Endothelial cell of umbilical vein (primary cell): ENCODE results near the gene GLDN. TPM values are rescaled to one million over a fixed set of nuclear protein-coding genes. Genes with fewer than 3 reads are reported as not detected.

ENCODE experiments used
- BruUV-seq: library from RNA; stranded (reverse); fragments of 400-500 nt; replicated peaks from 2 replicates; lab custom pipeline; 2021; lab: Mats Ljungman, UMichigan
- CTCF ChIA-PET: fragments of 300-600, 350-600 bp; sonication (Branson Sonifier 250); formaldehyde crosslinking; loops from one replicate; lab custom pipeline; 2021; ENCODE audit warnings: antibody characterized with exemption, inconsistent platforms; lab: Charles Lee
- POLR2A ChIA-PET: fragments of 300-600, 350-600 bp; sonication (Branson Sonifier 250); formaldehyde crosslinking; loops from one replicate; lab custom pipeline; 2021; ENCODE audit warnings: antibody characterized with exemption, inconsistent platforms; lab: Charles Lee
- DNase-seq: peaks from one replicate; pipeline ENCODE4 v3.0.0-alpha.2; 2011; ENCODE audit warnings: low read depth, low spot score
- FAIRE-seq: peaks from 2 replicates; lab custom pipeline; 2011; peaks lifted over from hg19 to GRCh38; lab: Jason Lieb, UNC
- H2AFZ ChIP-seq: 2 replicates; pipeline ENCODE4 v1.6.0; 2012; ENCODE audit warnings: low read depth, low read length, control low read depth, inconsistent platforms
- H3K27ac ChIP-seq: 2 replicates; pipeline ENCODE4 v1.5.1; 2011; ENCODE audit warnings: low read depth, mild to moderate bottlenecking, control low read depth, low read length, moderate library complexity; ENCODE audit not compliant: insufficient read depth
- H3K27me3 ChIP-seq, 2 experiments: 2 replicates each; pipeline versions ENCODE4 v1.6.0 to v1.6.1; 2011; ENCODE audit warnings: low read length in 2 of 2, mixed read lengths in 1 of 2; ENCODE audit not compliant: control insufficient read depth in 2 of 2, insufficient read depth in 2 of 2
- H3K36me3 ChIP-seq, 2 experiments: 2 replicates in 1 of 2; 3 replicates in 1 of 2; pipeline ENCODE4 v1.5.1; 2011; ENCODE audit warnings: low read length in 2 of 2, mild to moderate bottlenecking in 1 of 2, moderate library complexity in 1 of 2; ENCODE audit not compliant: control insufficient read depth in 2 of 2, insufficient read depth in 2 of 2; ENCODE audit errors: extremely low read depth in 1 of 2
- H3K4me1 ChIP-seq: 3 replicates; pipeline ENCODE4 v1.5.1; 2011; ENCODE audit warnings: mild to moderate bottlenecking, low read length; ENCODE audit not compliant: control insufficient read depth, insufficient read depth; ENCODE audit errors: extremely low read depth
- H3K4me2 ChIP-seq: 2 replicates; pipeline ENCODE4 v1.6.1; 2011; ENCODE audit warnings: low read length, control low read depth, mixed read lengths; ENCODE audit not compliant: insufficient read depth
- H3K4me3 ChIP-seq, 3 experiments: fragments of 200-600 bp in 1 of 3; sonication (generic), shearing (Covaris generic) in 1 of 3; replicated peaks in 1 of 3; 2 replicates each; pipeline ENCODE4 v1.5.1; 2011 to 2016; ENCODE audit warnings: control low read depth in 3 of 3, low read length in 3 of 3, mild to moderate bottlenecking in 2 of 3, inconsistent platforms in 1 of 3, low read depth in 1 of 3, moderate library complexity in 1 of 3; ENCODE audit not compliant: insufficient read depth in 1 of 3
- H3K79me2 ChIP-seq: 2 replicates; pipeline ENCODE4 v1.6.0; 2012; ENCODE audit warnings: low read length, inconsistent platforms; ENCODE audit not compliant: control insufficient read depth, insufficient read depth
- H3K9ac ChIP-seq: replicated peaks from 2 replicates; pipeline ENCODE3; 2011; ENCODE audit warnings: low read length, control low read depth; ENCODE audit not compliant: insufficient read depth; ENCODE audit errors: extremely low read depth
- H3K9me1 ChIP-seq: replicated peaks from 3 replicates; pipeline ENCODE4 v1.6.0; 2011; ENCODE audit warnings: mild to moderate bottlenecking, low read length; ENCODE audit not compliant: control insufficient read depth, insufficient read depth; ENCODE audit errors: extremely low read depth
- H3K9me3 ChIP-seq: replicated peaks from 2 replicates; pipeline ENCODE4 v1.5.1; 2012; ENCODE audit warnings: low read length, inconsistent platforms; ENCODE audit not compliant: control insufficient read depth, insufficient read depth
- H4K20me1 ChIP-seq: replicated peaks from 2 replicates; pipeline ENCODE3; 2011; ENCODE audit warnings: mild to moderate bottlenecking, low read length; ENCODE audit not compliant: control insufficient read depth, insufficient read depth; ENCODE audit errors: extremely low read depth
- EZH2 ChIP-seq: IDR thresholded peaks from 2 replicates; pipeline ENCODE4 v1.6.1; 2012; ENCODE audit warnings: borderline replicate concordance, low read depth, mild to moderate bottlenecking, moderate library complexity, low read length, inconsistent platforms; ENCODE audit not compliant: severe bottlenecking
- FOS ChIP-seq: IDR thresholded peaks from 2 replicates; pipeline ENCODE4 v1.6.1; 2011; ENCODE audit warnings: mild to moderate bottlenecking, low read length, moderate library complexity, borderline replicate concordance; ENCODE audit not compliant: insufficient read depth
- GATA2 ChIP-seq: IDR thresholded peaks from 2 replicates; pipeline ENCODE4 v1.7.0; 2011; ENCODE audit warnings: low read depth, mild to moderate bottlenecking, moderate library complexity, mixed read lengths, low read length; ENCODE audit not compliant: insufficient read length, insufficient read depth
- JUN ChIP-seq: IDR thresholded peaks from 2 replicates; pipeline ENCODE4 v1.6.1; 2011; ENCODE audit warnings: borderline replicate concordance, low read depth; ENCODE audit not compliant: insufficient read length, insufficient read depth
- MAX ChIP-seq: IDR thresholded peaks from 2 replicates; pipeline ENCODE4 v1.6.1; 2011; ENCODE audit not compliant: insufficient read depth, insufficient read length
- MYC ChIP-seq: IDR thresholded peaks from one replicate; pipeline ENCODE4 v1.6.1; 2011; ENCODE audit warnings: mild to moderate bottlenecking, low read depth, low read length
- POLR2A ChIP-seq: IDR thresholded peaks from 2 replicates; pipeline ENCODE4 v1.6.1; 2012; ENCODE audit warnings: low read depth, mild to moderate bottlenecking, control low read depth, low read length
- POLR2AphosphoS5 ChIP-seq: IDR thresholded peaks from 2 replicates; pipeline ENCODE4 v1.6.1; 2012; ENCODE audit warnings: low read depth, mild to moderate bottlenecking, control low read depth, low read length, moderate library complexity; ENCODE audit not compliant: insufficient read depth
- dilution Hi-C: fragments of 300-500 bp; cut with MboI; formaldehyde crosslinking; loops from one replicate; pipeline ENCODE4 v1.15.0; 2019; ENCODE audit warnings: low sequenced_read_pairs; ENCODE audit not compliant: extremely low pct_ligation_motif_present
- intact Hi-C: fragments of 100-400 bp; cut with micrococcal nuclease; formaldehyde crosslinking; loops from one replicate; pipeline ENCODE4 v1.10.0; 2022
- polyA plus RNA-seq, 4 experiments: library from polyadenylated mRNA; depleted of rRNA in 3 of 4; stranded (reverse) in 3 of 4; unstranded in 1 of 4; fragments of >200 nt; gene quantifications; 2 replicates each; pipeline versions ENCODE4 v1.2.1 to v1.2.3, GENCODE V29; 2011 to 2012; ENCODE audit warnings: missing spikeins in 1 of 4
- total RNA-seq: library from RNA; stranded (reverse); gene quantifications from 2 replicates; pipeline ENCODE4 v1.2.3, GENCODE V29; 2021
- TF ChIP-seq, protein P1 (sequence below), 2 donors: IDR thresholded peaks; 1 replicate in 1 of 2; 2 replicates in 1 of 2; pipeline ENCODE4 v1.5.1; 2011; ENCODE audit warnings: low read length in 2 of 2, mild to moderate bottlenecking in 2 of 2, moderate library complexity in 2 of 2, control low read depth in 1 of 2, inconsistent platforms in 1 of 2, low read depth in 1 of 2; ENCODE audit not compliant: insufficient read depth in 1 of 2; ENCODE audit errors: extremely low read depth in 1 of 2

Gene GLDN
- total and polyA plus RNA-seq, 2 donors (not counting 3 experiments of a cell fraction or from before 2014, with no cell fraction given) = not detected

DNA sequence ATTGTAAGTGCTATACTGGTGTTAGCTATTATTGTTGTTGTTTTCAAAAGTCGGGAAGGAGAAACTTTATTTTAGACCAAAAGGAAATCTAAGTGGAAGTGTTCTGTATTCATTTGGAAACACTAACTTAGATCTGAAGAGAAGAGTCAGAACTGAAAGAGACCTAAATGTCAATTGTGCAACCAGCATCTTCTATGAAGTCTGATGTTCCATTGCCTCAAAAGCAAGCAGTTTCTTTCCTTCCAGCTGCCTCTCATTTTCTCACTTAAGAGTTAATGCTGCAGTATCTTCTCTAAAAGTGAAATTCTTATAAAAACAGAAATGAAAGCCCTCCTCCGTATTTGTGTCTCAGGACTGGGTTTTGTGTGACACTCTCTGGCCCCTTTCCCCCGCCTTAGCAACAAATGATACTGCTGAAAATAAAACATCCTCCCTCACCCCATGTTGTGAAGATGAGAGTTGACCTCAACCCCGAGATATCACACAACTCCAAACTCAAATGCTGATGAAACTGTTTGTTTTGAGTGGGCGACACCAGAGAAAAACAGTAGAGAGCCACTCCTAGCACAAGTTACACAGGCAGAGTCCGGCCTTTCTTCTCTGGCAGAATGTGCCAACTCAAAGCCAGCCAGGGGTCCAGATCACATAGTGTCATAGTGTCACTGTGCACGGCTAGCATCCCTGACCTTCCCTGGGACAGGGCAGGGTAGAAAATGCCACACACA lies 48.9 kb downstream of the GLDN start:
- Histone ChIP-seq H3K9ac (no peak overlapping the region), H3K27me3 (peaks cover 30 to 31% of the 10 kb centered on the region in 2 experiments), H3K9me3 (no peaks in the 10 kb centered on the region), H3K36me3 (no peaks in the 10 kb centered on the region), H3K79me2 (no peaks in the 10 kb centered on the region), H3K9me1 (no peaks in the 10 kb centered on the region), H2AFZ (no peak overlapping the region), H3K4me1 (no peaks in the 10 kb centered on the region), H3K4me3 (no peak overlapping the region), H3K27ac (no peak overlapping the region), H3K4me2 (no peak overlapping the region), H4K20me1 (no peaks in the 10 kb centered on the region)
- ChIA-PET CTCF (interaction anchor here (1.3 to 2.3 kb wide), 2 partner anchors 10 to 12 kb away, joined by 7 to 12 read pairs; no protein-coding TSS in a partner anchor), POLR2A (no interaction called here)
- TF ChIP-seq JUN (no peak), MYC (no peak), POLR2AphosphoS5 (no peak), GATA2 (no peak), EZH2 (no peak), POLR2A (no peak)
- no TSS peak for BruUV-seq
- DNase-seq (no peak), FAIRE-seq (no peak)
- dilution Hi-C loops (no loop called here), intact Hi-C loops (no loop called here)

DNA sequence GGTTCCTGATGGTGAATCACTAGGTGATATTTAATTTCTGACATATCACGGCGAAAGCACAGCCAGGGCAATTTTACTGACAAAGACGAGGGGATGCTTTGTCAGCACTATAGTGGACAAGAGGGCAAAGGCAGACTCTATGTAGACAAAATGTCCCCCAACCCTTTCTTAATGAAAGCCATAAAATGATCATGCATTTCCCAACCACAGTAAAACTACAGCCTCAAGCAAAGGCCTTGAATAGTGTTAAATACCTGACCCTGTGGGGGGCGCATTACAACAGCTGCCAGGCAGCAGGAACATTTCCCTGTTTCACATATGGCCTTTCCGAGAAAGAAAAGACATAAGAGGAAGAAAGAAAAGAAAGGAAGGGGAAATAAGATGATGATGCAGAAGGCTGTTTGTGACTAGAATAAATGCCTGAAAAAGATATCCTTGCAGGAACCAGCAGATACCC lies 49.5 kb downstream of the GLDN start:
- H3K9me3 ChIP-seq = no peaks in the 10 kb centered on the region
- H3K9ac ChIP-seq = no peak overlapping the region
- no peak for TF ChIP-seq MAX
- TF ChIP-seq JUN = no peak
- TF ChIP-seq POLR2A = no peak
- no peak for TF ChIP-seq FOS
- no peak for TF ChIP-seq MYC
- no peak for TF ChIP-seq EZH2
- TF ChIP-seq, protein P1, sequence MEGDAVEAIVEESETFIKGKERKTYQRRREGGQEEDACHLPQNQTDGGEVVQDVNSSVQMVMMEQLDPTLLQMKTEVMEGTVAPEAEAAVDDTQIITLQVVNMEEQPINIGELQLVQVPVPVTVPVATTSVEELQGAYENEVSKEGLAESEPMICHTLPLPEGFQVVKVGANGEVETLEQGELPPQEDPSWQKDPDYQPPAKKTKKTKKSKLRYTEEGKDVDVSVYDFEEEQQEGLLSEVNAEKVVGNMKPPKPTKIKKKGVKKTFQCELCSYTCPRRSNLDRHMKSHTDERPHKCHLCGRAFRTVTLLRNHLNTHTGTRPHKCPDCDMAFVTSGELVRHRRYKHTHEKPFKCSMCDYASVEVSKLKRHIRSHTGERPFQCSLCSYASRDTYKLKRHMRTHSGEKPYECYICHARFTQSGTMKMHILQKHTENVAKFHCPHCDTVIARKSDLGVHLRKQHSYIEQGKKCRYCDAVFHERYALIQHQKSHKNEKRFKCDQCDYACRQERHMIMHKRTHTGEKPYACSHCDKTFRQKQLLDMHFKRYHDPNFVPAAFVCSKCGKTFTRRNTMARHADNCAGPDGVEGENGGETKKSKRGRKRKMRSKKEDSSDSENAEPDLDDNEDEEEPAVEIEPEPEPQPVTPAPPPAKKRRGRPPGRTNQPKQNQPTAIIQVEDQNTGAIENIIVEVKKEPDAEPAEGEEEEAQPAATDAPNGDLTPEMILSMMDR (IDR thresholded peaks at IDR 0.05; ENCODE audit: extremely low read depth in 1 of 2, insufficient read depth in 1 of 2, low read depth in 1 of 2, low read length in 2 of 2) = no peak
- no peak for TF ChIP-seq POLR2AphosphoS5
- TF ChIP-seq GATA2 = no peak
- no peak overlapping the region for H2AFZ ChIP-seq
- ChIA-PET POLR2A (no interaction called here), CTCF (no interaction called here)
- no peaks in the 10 kb centered on the region for H3K4me1 ChIP-seq
- peaks cover 28 to 31% of the 10 kb centered on the region in 2 experiments for H3K27me3 ChIP-seq
- no peak overlapping the region for H3K4me2 ChIP-seq
- H3K4me3 ChIP-seq = no peak overlapping the region
- no peak for FAIRE-seq
- dilution Hi-C loops = no loop called here
- no peak for DNase-seq
- no TSS peak for BruUV-seq
- no peaks in the 10 kb centered on the region for H4K20me1 ChIP-seq
- H3K27ac ChIP-seq = no peak overlapping the region
- H3K9me1 ChIP-seq = no peaks in the 10 kb centered on the region
- no peaks in the 10 kb centered on the region for H3K79me2 ChIP-seq
- intact Hi-C loops = no loop called here
- H3K36me3 ChIP-seq = no peaks in the 10 kb centered on the region
